Common myeloid progenitor, CD34-positive (primary cell): Measurements from ENCODE around the gene ATXN2L.
"Not testable (repeated sequence)": the region's sequence is repeated elsewhere in the genome, so short reads cannot be mapped to it uniquely, and the experiment has no call there.

Experiments used
- CTCF ChIA-PET: fragments of 350-600 bp; sonication (Branson Sonifier 250); formaldehyde crosslinking; loops from one replicate; lab custom pipeline; 2021; ENCODE audit warnings: antibody characterized with exemption; lab: Charles Lee
- POLR2A ChIA-PET: fragments of 350-600 bp; sonication (Branson Sonifier 250); formaldehyde crosslinking; loops from one replicate; lab custom pipeline; 2021; ENCODE audit warnings: antibody characterized with exemption; lab: Charles Lee
- DNase-seq, 3 donors: peaks; one replicate each; pipeline versions ENCODE4 v3.0.0 to v3.0.0-alpha.2; 2013
- H3K27ac ChIP-seq, 2 experiments: 1 replicate in 1 of 2; 2 replicates in 1 of 2; pipeline ENCODE4 v1.7.0; 2013; ENCODE audit warnings: inconsistent platforms in 2 of 2, low read length in 2 of 2, mild to moderate bottlenecking in 2 of 2, low read depth in 1 of 2, moderate library complexity in 1 of 2; ENCODE audit not compliant: severe bottlenecking in 2 of 2, insufficient read depth in 1 of 2, poor library complexity in 1 of 2
- H3K27me3 ChIP-seq, 5 experiments: replicated peaks in 2 of 5; 1 replicate in 3 of 5; 2 replicates in 2 of 5; pipeline versions ENCODE4 v1.6.1 to v1.7.0; 2013; ENCODE audit warnings: low read length in 4 of 5, mild to moderate bottlenecking in 2 of 5, moderate library complexity in 2 of 5, inconsistent platforms in 1 of 5; ENCODE audit not compliant: insufficient read depth in 5 of 5, control insufficient read depth in 4 of 5
- H3K36me3 ChIP-seq, 4 experiments: 1 replicate in 2 of 4; 2 replicates in 2 of 4; pipeline versions ENCODE4 v1.6.1 to v1.7.0; 2013; ENCODE audit warnings: low read length in 3 of 4, control low read depth in 1 of 4, mild to moderate bottlenecking in 1 of 4; ENCODE audit not compliant: control insufficient read depth in 4 of 4, insufficient read depth in 4 of 4
- H3K4me1 ChIP-seq, 4 experiments: 1 replicate in 3 of 4; 2 replicates in 1 of 4; pipeline versions ENCODE4 v1.6.1 to v1.7.1; 2013; ENCODE audit warnings: low read length in 3 of 4, mild to moderate bottlenecking in 3 of 4, control low read depth in 1 of 4, inconsistent platforms in 1 of 4, moderate library complexity in 1 of 4; ENCODE audit not compliant: control insufficient read depth in 4 of 4, insufficient read depth in 4 of 4; ENCODE audit errors: control extremely low read depth in 1 of 4
- H3K4me3 ChIP-seq, 7 experiments: 1 replicate in 4 of 7; 2 replicates in 3 of 7; pipeline versions ENCODE4 v1.5.1 to v1.7.0; 2013; ENCODE audit warnings: mild to moderate bottlenecking in 7 of 7, low read length in 6 of 7, moderate library complexity in 6 of 7, inconsistent platforms in 2 of 7, low read depth in 2 of 7, control low read depth in 1 of 7; ENCODE audit not compliant: insufficient read depth in 4 of 7, control insufficient read depth in 1 of 7; ENCODE audit errors: extremely low read depth in 1 of 7
- H3K9me3 ChIP-seq, 5 experiments: 1 replicate in 4 of 5; 2 replicates in 1 of 5; pipeline versions ENCODE4 v1.6.1 to v1.7.1; 2013; ENCODE audit warnings: low read length in 4 of 5, mild to moderate bottlenecking in 2 of 5, inconsistent platforms in 1 of 5, low read depth in 1 of 5, moderate library complexity in 1 of 5; ENCODE audit not compliant: control insufficient read depth in 4 of 5, insufficient read depth in 2 of 5; ENCODE audit errors: control extremely low read depth in 1 of 5
- WGBS: methylation state at CpG from one replicate; pipeline ENCODE4 v1.1.5; 2013; ENCODE audit not compliant: insufficient coverage; 5-methylcytosine and 5-hydroxymethylcytosine counted together

The ATXN2L gene

DNA sequence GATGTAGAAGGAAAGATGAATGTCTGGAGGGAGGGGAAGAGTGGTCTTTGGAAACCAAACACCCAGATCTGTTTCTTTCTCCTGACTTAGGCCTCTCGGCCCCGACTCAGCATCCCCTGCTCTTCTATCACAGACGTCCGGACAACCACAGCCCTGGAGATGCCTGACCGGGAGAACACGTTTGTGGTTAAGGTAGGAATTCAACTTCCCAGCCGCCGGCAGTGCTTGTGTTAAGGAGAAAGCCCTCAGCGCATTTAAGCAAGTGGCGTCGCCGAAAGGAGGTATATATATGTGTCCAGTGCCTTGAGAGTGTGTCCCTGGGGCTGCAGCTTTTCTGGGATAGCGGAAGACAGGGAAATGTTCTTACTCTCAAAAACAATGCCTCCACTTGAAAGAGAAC is 44.4 kb downstream of the ATXN2L start:
- H3K27me3 ChIP-seq, result no peaks in the 10 kb centered on the region
- no peak overlapping the region for H3K27ac ChIP-seq
- no peak overlapping the region for H3K4me3 ChIP-seq
- WGBS, result 96% methylated on average over 12 of the region's 13 CpGs
- CTCF ChIA-PET, result no interaction called here
- H3K36me3 ChIP-seq, result peaks cover 10 to 50% (median 42%) of the 10 kb centered on the region in 4 experiments
- POLR2A ChIA-PET, result no interaction called here
- no peak for DNase-seq
- H3K9me3 ChIP-seq, result no peaks in the 10 kb centered on the region
- peaks cover 0 to 22% (median 19%) of the 10 kb centered on the region in 4 experiments for H3K4me1 ChIP-seq

DNA sequence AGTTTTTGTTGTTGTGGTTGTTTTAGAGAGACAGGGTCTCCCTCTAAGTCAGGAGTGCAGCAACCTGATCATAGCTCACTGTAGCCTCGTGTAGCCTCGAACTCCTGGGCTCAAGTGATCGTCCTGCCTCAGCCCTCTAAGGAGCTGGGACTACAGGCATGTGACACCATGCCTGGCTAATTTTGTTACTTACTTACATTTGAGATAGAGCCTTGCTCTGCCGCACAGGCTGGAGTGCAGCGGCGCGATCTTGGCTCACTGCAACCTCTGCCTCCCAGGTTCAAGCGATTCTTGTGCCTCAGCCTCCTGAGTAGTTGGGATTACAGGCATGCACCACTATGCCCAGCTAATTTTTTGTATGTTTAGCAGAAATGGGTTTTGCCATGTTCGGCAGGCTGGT is 44.8 kb downstream of the ATXN2L start:
- H3K27ac ChIP-seq, H3K9me3 ChIP-seq, DNase-seq, H3K4me3 ChIP-seq, H3K27me3 ChIP-seq, POLR2A ChIA-PET: not testable (repeated sequence)
- Histone ChIP-seq H3K4me1 (peaks cover 0 to 19% (median 17%) of the 10 kb centered on the region in 4 experiments), H3K36me3 (peaks cover 12 to 54% (median 43%) of the 10 kb centered on the region in 4 experiments)
- CTCF ChIA-PET, result interaction anchor here (1.0 kb wide), 1 partner anchor 13 kb away, joined by 3 read pairs; no protein-coding TSS in a partner anchor
- 95% methylated on average over 8 of the region's 9 CpGs for WGBS

DNA sequence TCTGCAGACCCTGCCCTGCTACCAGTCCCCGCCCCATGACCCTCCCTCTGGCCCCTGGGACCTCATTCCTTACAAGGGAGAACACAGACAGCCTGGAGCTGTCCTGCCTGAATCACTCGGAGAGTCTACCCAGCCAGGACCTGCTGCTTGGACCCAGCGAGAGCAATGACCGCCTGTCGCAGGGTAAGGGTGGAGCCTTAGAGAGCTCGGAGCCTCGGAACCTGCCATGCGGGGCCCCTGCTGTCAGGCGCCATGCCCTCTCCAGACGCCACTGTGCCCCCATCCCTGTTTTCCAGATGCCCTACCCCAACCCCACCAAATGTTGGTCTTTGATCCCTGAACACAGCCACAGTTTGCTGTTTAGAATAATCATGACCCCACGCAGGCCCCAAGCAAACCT is 46.4 kb downstream of the ATXN2L start:
- H3K4me3 ChIP-seq, result no peak overlapping the region
- 98% methylated on average over 9 of the region's 11 CpGs for WGBS
- CTCF ChIA-PET, result interaction anchor here (1.8 kb wide), 1 partner anchor 31 kb away, joined by 5 read pairs; no protein-coding TSS in a partner anchor
- DNase-seq, result no peak
- H3K27ac ChIP-seq, result no peak overlapping the region
- H3K27me3 ChIP-seq, result no peaks in the 10 kb centered on the region
- H3K9me3 ChIP-seq, result no peaks in the 10 kb centered on the region
- POLR2A ChIA-PET, result no interaction called here
- H3K4me1 ChIP-seq, result peaks cover 0 to 14% (median 12%) of the 10 kb centered on the region in 4 experiments
- peaks cover 12 to 66% (median 54%) of the 10 kb centered on the region in 4 experiments for H3K36me3 ChIP-seq

DNA sequence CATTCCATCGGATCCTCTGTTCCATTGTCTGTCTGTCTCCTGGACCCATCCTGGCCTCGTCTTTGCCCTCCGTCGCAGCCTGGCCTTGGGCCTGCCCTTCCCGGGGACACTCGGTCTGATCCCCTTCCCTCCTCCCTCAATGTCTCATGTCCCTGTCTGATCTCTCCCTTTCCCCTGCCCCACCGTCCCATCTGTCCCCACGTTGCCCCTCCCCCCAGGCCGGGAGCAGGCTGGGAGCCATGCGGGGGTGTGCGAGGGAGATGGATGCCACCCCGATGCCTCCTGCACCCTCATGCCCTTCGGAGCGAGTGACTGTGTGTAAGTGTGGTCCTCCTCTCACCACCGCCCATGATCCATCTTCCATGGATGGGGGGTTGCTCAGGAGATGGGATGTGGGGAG is 50.2 kb downstream of the ATXN2L start:
- Histone ChIP-seq H3K27ac (no peak overlapping the region), H3K4me3 (no peak overlapping the region), H3K36me3 (peaks cover 9 to 58% (median 46%) of the 10 kb centered on the region in 4 experiments), H3K4me1 (peaks cover 0 to 13% (median 0%) of the 10 kb centered on the region in 4 experiments), H3K27me3 (no peaks in the 10 kb centered on the region), H3K9me3 (no peaks in the 10 kb centered on the region)
- WGBS, result 97% methylated on average over 8 of the region's 15 CpGs
- POLR2A ChIA-PET, result no interaction called here
- no peak for DNase-seq
- CTCF ChIA-PET, result interaction anchor here (0.8 to 3.1 kb wide), 8 partner anchors 8 to 74 kb away, joined by 3 to 24 read pairs (median 4); partner anchors contain the start of gene SH2B1

DNA sequence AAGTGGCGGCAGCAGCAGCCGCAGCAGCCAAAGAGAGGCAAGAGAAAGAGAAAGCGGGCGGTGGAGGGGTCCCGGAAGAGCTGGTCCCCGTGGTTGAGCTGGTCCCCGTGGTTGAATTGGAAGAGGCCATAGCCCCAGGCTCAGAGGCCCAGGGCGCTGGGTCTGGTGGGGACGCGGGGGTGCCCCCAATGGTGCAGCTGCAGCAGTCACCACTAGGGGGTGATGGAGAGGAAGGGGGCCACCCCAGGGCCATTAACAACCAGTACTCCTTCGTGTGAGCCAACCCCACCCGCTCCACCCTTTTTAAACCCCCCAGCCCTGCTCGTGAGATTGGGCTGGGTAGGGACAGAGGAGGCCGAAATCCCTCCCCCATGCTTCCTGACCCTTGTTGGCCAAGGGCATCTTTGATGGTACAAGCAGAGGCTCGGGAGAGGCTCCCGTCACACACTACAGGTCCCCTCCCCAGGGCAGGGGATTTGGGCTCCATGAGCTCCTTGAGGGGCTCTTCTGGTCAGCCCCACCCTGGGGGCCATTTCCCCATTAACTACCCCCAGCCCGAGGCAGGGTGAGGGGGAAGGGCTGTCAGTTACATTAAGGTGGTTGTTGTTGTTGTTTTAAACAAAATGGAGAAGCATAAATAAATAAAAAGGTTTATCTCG is 50.9 kb downstream of the ATXN2L start:
- Histone ChIP-seq H3K36me3 (peaks cover 8 to 56% (median 45%) of the 10 kb centered on the region in 4 experiments), H3K27me3 (no peaks in the 10 kb centered on the region), H3K4me3 (no peak overlapping the region), H3K4me1 (peaks cover 0 to 18% (median under 1%) of the 10 kb centered on the region in 4 experiments), H3K9me3 (no peaks in the 10 kb centered on the region), H3K27ac (no peak overlapping the region)
- POLR2A ChIA-PET, result no interaction called here
- DNase-seq, result peak; percentile 44 to 70 (median 61)
- CTCF ChIA-PET, result interaction anchor here (0.8 to 3.1 kb wide), 12 partner anchors 8 to 74 kb away, joined by 3 to 24 read pairs (median 4); partner anchors contain the start of gene SH2B1
- 87% methylated on average over 15 of the region's 18 CpGs for WGBS

DNA sequence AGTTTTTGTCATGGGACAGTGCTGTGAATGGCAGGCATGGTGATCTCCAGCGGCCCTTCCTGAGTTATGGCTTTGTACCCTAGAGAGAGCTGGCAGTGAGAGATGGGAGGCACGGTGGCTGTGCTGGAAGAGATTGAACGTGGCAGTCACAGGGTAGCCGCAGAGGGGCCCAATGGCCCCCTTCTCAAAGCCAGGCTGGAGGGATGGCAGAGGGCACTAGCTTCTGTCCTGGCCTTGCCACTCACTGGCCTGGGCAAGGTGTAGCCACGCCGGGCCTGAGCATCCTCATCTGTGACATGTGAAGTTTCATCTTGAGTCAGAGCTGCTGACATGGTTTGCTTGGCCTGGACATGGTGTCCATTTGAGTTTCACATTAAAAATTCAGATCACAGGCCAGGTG is 51.6 kb downstream of the ATXN2L start:
- no peak for DNase-seq
- CTCF ChIA-PET, result interaction anchor here (0.8 to 3.1 kb wide), 7 partner anchors 10 to 73 kb away, joined by 4 to 24 read pairs (median 7); partner anchors contain the start of gene SH2B1
- Histone ChIP-seq H3K9me3 (no peaks in the 10 kb centered on the region), H3K36me3 (peaks cover 4 to 49% (median 39%) of the 10 kb centered on the region in 4 experiments), H3K4me3 (no peak overlapping the region), H3K27me3 (no peaks in the 10 kb centered on the region), H3K27ac (no peak overlapping the region), H3K4me1 (peaks cover 2 to 24% (median 6%) of the 10 kb centered on the region in 4 experiments)
- WGBS, result 95% methylated on average over 5 of the region's 6 CpGs
- POLR2A ChIA-PET, result interaction anchor here (0.6 kb wide), 1 partner anchor 121 kb away, joined by 4 read pairs; no protein-coding TSS in a partner anchor
